ENCODE data around the gene NANS. TPM values are rescaled to one million over a fixed set of nuclear protein-coding genes. Genes with fewer than 3 reads are reported as not detected.

The NANS gene
- total RNA-seq, 4 donors from 2014 or later = 28.5 to 68.8 (median 53.6) TPM

DNA sequence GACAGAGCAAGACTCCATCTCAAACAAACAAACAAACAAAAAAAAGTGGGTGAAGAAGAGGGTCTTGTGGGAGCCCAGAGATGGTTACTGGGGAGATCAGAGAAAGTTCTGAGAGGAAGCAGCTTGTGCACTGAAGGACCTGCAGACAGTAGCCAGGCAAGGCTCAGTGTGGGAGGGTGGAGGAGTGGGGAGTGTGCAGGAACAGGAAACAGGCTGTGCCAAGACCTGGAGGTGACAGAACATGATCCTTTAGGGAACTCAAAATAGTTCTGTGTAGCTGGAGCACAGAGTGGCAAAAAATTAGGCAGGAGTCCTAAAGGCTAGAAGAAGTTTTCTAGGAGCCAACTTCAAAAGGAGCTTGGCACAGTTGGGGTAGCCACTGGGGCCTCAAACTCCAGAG lies 19.2 kb upstream of the NANS start:
- Histone ChIP-seq H3K27ac (no peak overlapping the region), H3K36me3 (no peaks in the 10 kb centered on the region), H3K9me3 (no peaks in the 10 kb centered on the region), H3K4me3 (replicated peaks in 1 of 3) (no peak overlapping the region), H3K4me1 (peaks cover 0 to 18% of the 10 kb centered on the region in 2 donors), H3K27me3 (no peaks in the 10 kb centered on the region)
- peak; percentile 46 to 55 for DNase-seq
- TF ChIP-seq POLR2A (IDR thresholded peaks at IDR 0.05) = no peak
- TF ChIP-seq, protein P1, sequence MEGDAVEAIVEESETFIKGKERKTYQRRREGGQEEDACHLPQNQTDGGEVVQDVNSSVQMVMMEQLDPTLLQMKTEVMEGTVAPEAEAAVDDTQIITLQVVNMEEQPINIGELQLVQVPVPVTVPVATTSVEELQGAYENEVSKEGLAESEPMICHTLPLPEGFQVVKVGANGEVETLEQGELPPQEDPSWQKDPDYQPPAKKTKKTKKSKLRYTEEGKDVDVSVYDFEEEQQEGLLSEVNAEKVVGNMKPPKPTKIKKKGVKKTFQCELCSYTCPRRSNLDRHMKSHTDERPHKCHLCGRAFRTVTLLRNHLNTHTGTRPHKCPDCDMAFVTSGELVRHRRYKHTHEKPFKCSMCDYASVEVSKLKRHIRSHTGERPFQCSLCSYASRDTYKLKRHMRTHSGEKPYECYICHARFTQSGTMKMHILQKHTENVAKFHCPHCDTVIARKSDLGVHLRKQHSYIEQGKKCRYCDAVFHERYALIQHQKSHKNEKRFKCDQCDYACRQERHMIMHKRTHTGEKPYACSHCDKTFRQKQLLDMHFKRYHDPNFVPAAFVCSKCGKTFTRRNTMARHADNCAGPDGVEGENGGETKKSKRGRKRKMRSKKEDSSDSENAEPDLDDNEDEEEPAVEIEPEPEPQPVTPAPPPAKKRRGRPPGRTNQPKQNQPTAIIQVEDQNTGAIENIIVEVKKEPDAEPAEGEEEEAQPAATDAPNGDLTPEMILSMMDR (IDR thresholded peaks at IDR 0.05) = no peak
- intact Hi-C loops (cut with DNase I) = loop anchor here (5.0 to 10.0 kb wide), 2 partner anchors 53 to 110 kb away; partner anchors contain the start of gene ANP32B

DNA sequence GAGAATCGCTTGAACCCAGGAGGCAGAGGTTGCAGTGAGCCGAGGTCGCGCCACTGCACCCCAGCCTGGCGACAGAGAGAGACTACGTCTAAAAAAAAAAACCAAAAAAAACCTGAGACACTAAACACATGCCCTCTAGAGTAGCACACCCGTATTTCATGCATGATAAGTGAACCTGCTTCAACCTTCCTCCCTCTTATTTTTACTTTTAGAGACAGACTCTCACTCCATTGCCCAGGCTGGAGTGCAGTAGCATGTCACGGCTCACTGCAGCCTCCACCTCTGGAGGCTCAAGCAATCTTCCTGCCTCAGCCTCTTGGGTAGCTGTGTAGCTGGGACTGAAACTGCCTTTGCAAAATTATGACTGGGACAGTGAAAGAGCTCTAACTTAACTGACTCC lies 17.6 kb upstream of the NANS start:
- intact Hi-C loops (cut with DNase I) = loop anchor here (5.0 to 10.0 kb wide), 2 partner anchors 54 to 112 kb away; partner anchors contain the start of gene ANP32B
- TF ChIP-seq POLR2A (IDR thresholded peaks at IDR 0.05) = no peak
- TF ChIP-seq, protein P1 (IDR thresholded peaks at IDR 0.05) = no peak
- DNase-seq = peak in 1 of 2 donors; percentile 13
- Histone ChIP-seq H3K4me3 (replicated peaks in 1 of 3) (no peak overlapping the region), H3K27ac (no peak overlapping the region), H3K4me1 (peaks cover 0 to 18% of the 10 kb centered on the region in 2 donors), H3K9me3 (no peaks in the 10 kb centered on the region), H3K36me3 (no peaks in the 10 kb centered on the region), H3K27me3 (no peaks in the 10 kb centered on the region)
- 64 to 65% methylated on average over 8 of the region's 8 CpGs for WGBS, 2 donors

- no peak for DNase-seq
- Histone ChIP-seq H3K9me3 (no peaks in the 10 kb centered on the region), H3K27me3 (no peaks in the 10 kb centered on the region), H3K4me3 (replicated peaks in 1 of 3) (no peak overlapping the region), H3K27ac (no peak overlapping the region), H3K36me3 (no peaks in the 10 kb centered on the region), H3K4me1 (peaks cover 0 to 16% of the 10 kb centered on the region in 2 donors)
- no peak for TF ChIP-seq POLR2A (IDR thresholded peaks at IDR 0.05)
- TF ChIP-seq, protein P1 (IDR thresholded peaks at IDR 0.05) = no peak
- WGBS, 2 donors = 76 to 78% methylated on average over 10 of the region's 10 CpGs
- intact Hi-C loops (cut with DNase I) = loop anchor here (5.0 to 10.0 kb wide), 2 partner anchors 55 to 112 kb away; partner anchors contain the start of gene ANP32B
Observed at GRCh38 chr9:98039607-98040017, 16.9 kb upstream of the NANS start.

- intact Hi-C loops (cut with DNase I) = no loop called here
Observed at GRCh38 chr9:98040212-98040611, 16.3 kb upstream of the NANS start.

DNA sequence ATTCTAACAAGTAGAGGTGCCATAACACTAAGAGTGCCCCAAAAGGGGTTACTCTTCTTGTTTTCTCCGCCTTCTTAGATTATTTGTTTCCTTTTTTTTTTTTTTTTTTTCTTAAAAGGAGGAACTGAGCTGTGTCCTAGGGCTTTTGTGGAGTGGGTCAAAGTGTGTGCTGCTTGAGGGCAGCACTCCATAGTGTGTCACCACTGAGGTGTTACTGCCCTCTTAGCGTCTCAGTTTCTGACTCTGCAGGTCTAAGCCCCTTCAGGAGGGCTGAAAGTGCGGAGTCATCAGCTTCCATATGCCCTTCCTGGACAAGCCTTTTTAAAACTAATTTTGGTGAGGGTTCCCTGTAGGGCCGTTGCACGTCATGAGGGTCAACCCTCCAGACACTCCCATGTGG lies 12.6 kb upstream of the NANS start:
- peaks cover 0 to 7% of the 10 kb centered on the region in 2 donors for H3K4me1 ChIP-seq
- no peak overlapping the region for H3K4me3 ChIP-seq (replicated peaks in 1 of 3)
- DNase-seq = no peak
- WGBS, 2 donors = 79 to 90% methylated on average over 5 of the region's 5 CpGs
- intact Hi-C loops (cut with DNase I) = no loop called here
- no peak overlapping the region for H3K27ac ChIP-seq
- H3K27me3 ChIP-seq = no peaks in the 10 kb centered on the region
- H3K36me3 ChIP-seq = no peaks in the 10 kb centered on the region
- TF ChIP-seq, protein P1 (IDR thresholded peaks at IDR 0.05) = no peak
- no peak for TF ChIP-seq POLR2A (IDR thresholded peaks at IDR 0.05)
- H3K9me3 ChIP-seq = no peaks in the 10 kb centered on the region

More at GRCh38 chr9:98040212-98040611, 16.3 kb upstream of the NANS start:
- H3K4me1 ChIP-seq = peaks cover 0 to 15% of the 10 kb centered on the region in 2 donors
- no peaks in the 10 kb centered on the region for H3K36me3 ChIP-seq
- no peak for TF ChIP-seq POLR2A (IDR thresholded peaks at IDR 0.05)
- TF ChIP-seq, protein P1 (IDR thresholded peaks at IDR 0.05) = no peak
- 97% methylated on average over 6 of the region's 6 CpGs for WGBS, 2 donors
- no peak for DNase-seq
- no peaks in the 10 kb centered on the region for H3K27me3 ChIP-seq
- no peak overlapping the region for H3K4me3 ChIP-seq (replicated peaks in 1 of 3)
- no peaks in the 10 kb centered on the region for H3K9me3 ChIP-seq
- no peak overlapping the region for H3K27ac ChIP-seq

All from thyroid gland (tissue), 4 donors.